Hepatocyte (in vitro differentiated cells): Measurements from ENCODE around the gene UPK3A. TPM values are rescaled to one million over a fixed set of nuclear protein-coding genes. Genes with fewer than 3 reads are reported as not detected.

Experiments
- DNase-seq: peaks from one replicate; pipeline ENCODE4 v3.0.0-alpha.2; 2016; ENCODE audit warnings: low spot score
- H2AFZ ChIP-seq: fragments of 200-600 bp; sonication (generic); 2 replicates; pipeline ENCODE4 v1.6.0; 2016; ENCODE audit warnings: antibody characterized with exemption, mild to moderate bottlenecking
- H3K27ac ChIP-seq: fragments of 200-600 bp; sonication (generic); 2 replicates; pipeline ENCODE4 v1.5.1; 2016; ENCODE audit warnings: mild to moderate bottlenecking
- H3K27me3 ChIP-seq: fragments of 200-600 bp; sonication (generic); 2 replicates; pipeline ENCODE4 v1.6.1; 2016
- H3K36me3 ChIP-seq: fragments of 200-600 bp; sonication (generic); replicated peaks from 2 replicates; pipeline ENCODE4 v1.5.1; 2016; ENCODE audit warnings: low read depth; ENCODE audit not compliant: insufficient read depth
- H3K4me1 ChIP-seq: fragments of 200-600 bp; sonication (generic); 2 replicates; pipeline ENCODE4 v1.5.1; 2016; ENCODE audit warnings: mild to moderate bottlenecking, moderate library complexity; ENCODE audit not compliant: insufficient read depth
- H3K4me2 ChIP-seq: fragments of 200-600 bp; sonication (generic); 2 replicates; pipeline ENCODE4 v1.6.0; 2016
- H3K4me3 ChIP-seq: fragments of 200-600 bp; sonication (generic); 2 replicates; pipeline ENCODE4 v1.5.1; 2016; ENCODE audit warnings: mild to moderate bottlenecking
- H3K79me2 ChIP-seq: fragments of 200-600 bp; sonication (generic); 2 replicates; pipeline ENCODE4 v1.6.0; 2017; ENCODE audit warnings: mild to moderate bottlenecking
- H3K9me2 ChIP-seq: fragments of 200-600 bp; sonication (generic); replicated peaks from 2 replicates; pipeline ENCODE4 v1.6.0; 2017; ENCODE audit warnings: mild to moderate bottlenecking; ENCODE audit not compliant: insufficient read depth
- H3K9me3 ChIP-seq: fragments of 200-600 bp; sonication (generic); 2 replicates; pipeline ENCODE4 v1.5.1; 2016; ENCODE audit warnings: low read depth, mild to moderate bottlenecking
- H4K20me1 ChIP-seq: fragments of 200-600 bp; sonication (generic); 2 replicates; pipeline ENCODE4 v1.6.0; 2016; ENCODE audit warnings: mild to moderate bottlenecking; ENCODE audit not compliant: insufficient read depth, poor library complexity, severe bottlenecking
- CTCF ChIP-seq: fragments of 200-600 bp; sonication (generic); IDR thresholded peaks from 2 replicates; pipeline ENCODE4 v1.5.1; 2016; ENCODE audit warnings: antibody characterized with exemption, mild to moderate bottlenecking; ENCODE audit not compliant: poor library complexity
- EZH2 ChIP-seq: fragments of 200-600 bp; sonication (generic); IDR thresholded peaks from 2 replicates; pipeline ENCODE4 v1.6.1; 2016; ENCODE audit warnings: antibody characterized with exemption, mild to moderate bottlenecking, borderline replicate concordance
- EZH2phosphoT487 ChIP-seq: fragments of 200-600 bp; sonication (generic); IDR thresholded peaks from one replicate; pipeline ENCODE4 v1.6.1; 2018; ENCODE audit warnings: antibody characterized with exemption, mild to moderate bottlenecking, low read depth, moderate library complexity; ENCODE audit not compliant: unreplicated experiment, severe bottlenecking
- WGBS: methylation state at CpG from one replicate; pipeline ENCODE4 v1.1.6; 2016; ENCODE audit warnings: low lambda C conversion rate; ENCODE audit errors: missing lambda C conversion rate; 5-methylcytosine and 5-hydroxymethylcytosine counted together
- polyA plus RNA-seq: library from polyadenylated mRNA; unstranded; fragments of >200 nt; fragmentation: Nextera tagmentation; extraction: Ambion mirVana; gene quantifications from 2 replicates; pipeline ENCODE4 v1.2.1, GENCODE V29; 2016
- total RNA-seq: library from RNA; depleted of rRNA; stranded (reverse); fragments of >200 nt; gene quantifications from 2 replicates; pipeline ENCODE4 v1.2.3, GENCODE V29; 2014

UPK3A gene
- total and polyA plus RNA-seq, 2 experiments from 2014 or later: 14.9 to 41.8 TPM

DNA sequence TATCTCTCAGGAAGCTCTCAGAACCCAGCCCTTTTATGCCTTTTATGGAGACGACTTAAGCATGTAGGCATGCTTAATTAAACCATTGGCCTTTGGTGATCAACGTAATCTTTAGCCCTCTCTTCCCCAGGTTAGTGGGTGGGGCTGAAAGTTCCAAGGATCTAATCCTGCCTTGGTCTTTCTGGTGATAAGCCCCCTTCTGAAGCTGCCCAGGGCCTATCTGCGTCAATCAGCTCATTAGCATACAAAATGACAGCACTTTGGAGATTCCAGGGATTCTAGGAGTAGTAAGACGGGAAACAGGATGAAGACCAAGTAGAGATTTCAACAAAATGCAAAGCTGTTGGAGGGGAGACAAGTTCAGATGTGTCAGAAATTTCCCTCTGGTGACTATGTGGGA is 28.1 kb downstream of the UPK3A start:
- Histone ChIP-seq H3K27me3 (no peaks in the 10 kb centered on the region), H3K4me2 (no peak overlapping the region), H3K9me3 (no peaks in the 10 kb centered on the region), H3K79me2 (peaks cover 76% of the 10 kb centered on the region), H3K9me2 (no peaks in the 10 kb centered on the region), H4K20me1 (no peaks in the 10 kb centered on the region), H3K36me3 (no peaks in the 10 kb centered on the region), H3K4me3 (no peak overlapping the region), H2AFZ (no peak overlapping the region), H3K4me1 (peaks cover 41% of the 10 kb centered on the region), H3K27ac (peak overlapping the region; percentile 86)
- DNase-seq: no peak
- TF ChIP-seq CTCF (no peak), EZH2phosphoT487 (no peak), EZH2 (no peak)
- 60% methylated on average over 4 of the region's 4 CpGs for WGBS

DNA sequence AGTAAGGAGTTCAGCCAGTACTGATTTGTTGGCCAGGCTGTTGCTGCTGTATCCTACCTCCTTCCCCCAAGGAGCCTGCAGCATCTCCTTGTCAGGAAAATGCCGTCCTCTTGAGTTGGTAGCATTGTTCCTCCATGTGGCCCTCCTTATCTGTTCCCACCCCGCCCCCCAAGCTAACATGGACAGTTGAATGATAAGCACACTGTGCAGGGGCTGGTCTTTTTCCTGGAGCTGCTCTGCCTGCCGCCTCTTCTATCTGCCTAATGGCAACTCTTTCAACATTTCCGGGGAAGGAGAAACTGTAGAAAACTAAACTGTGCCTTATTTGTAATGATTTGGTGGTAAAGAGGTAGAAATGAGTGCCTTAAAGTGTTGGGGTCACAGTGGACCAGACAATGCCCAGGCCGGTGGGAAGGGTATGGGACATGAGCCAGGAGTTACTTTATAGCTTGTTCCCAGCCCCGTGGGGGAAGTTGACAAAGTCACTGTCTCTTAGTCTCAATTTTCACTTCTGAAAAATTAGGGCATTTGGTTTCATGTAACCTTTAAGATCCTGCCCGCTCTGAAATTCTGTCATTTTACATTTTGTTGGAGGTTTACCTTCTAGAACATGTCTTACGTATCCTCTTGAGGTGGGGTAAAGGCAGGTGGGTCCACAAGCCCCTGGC is 29.4 kb downstream of the UPK3A start:
- Histone ChIP-seq H3K27ac (peak overlapping the region; percentile 86), H3K27me3 (no peaks in the 10 kb centered on the region), H3K9me3 (no peaks in the 10 kb centered on the region), H3K4me3 (no peak overlapping the region), H2AFZ (no peak overlapping the region), H3K36me3 (no peaks in the 10 kb centered on the region), H3K4me2 (peak overlapping the region; percentile 73), H3K79me2 (peaks cover 85% of the 10 kb centered on the region), H4K20me1 (no peaks in the 10 kb centered on the region), H3K4me1 (peaks cover 47% of the 10 kb centered on the region), H3K9me2 (no peaks in the 10 kb centered on the region)
- TF ChIP-seq CTCF: no peak
- WGBS: 31% methylated on average over 8 of the region's 8 CpGs
- DNase-seq: peak; percentile 53

DNA sequence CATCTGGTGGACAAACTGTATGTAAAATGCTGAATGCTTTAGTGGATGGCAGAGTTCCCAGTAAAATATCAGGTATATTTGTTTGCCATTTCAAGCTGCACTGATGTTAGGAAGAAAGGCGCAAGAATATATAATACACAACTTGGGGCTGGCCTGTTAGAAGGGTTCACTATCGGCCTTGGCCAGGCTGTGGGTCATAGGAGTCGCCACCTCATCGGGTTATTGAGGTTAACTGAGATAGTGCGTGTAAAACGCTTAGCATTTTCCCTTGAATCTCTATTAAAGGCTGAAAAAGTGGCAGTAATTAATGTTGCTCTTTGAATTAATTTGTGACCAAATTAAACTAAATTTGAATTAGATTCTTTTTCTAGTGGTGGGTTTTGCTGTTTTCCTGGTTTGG is 30.0 kb downstream of the UPK3A start:
- no peaks in the 10 kb centered on the region for H3K9me3 ChIP-seq
- H2AFZ ChIP-seq: no peak overlapping the region
- 87% methylated on average over 6 of the region's 6 CpGs for WGBS
- H3K36me3 ChIP-seq: no peaks in the 10 kb centered on the region
- no peak overlapping the region for H3K4me3 ChIP-seq
- peaks cover 91% of the 10 kb centered on the region for H3K79me2 ChIP-seq
- peak overlapping the region; percentile 86 for H3K27ac ChIP-seq
- peak overlapping the region; percentile 73 for H3K4me2 ChIP-seq
- TF ChIP-seq CTCF: no peak
- TF ChIP-seq EZH2phosphoT487: no peak
- TF ChIP-seq EZH2: no peak
- no peak for DNase-seq
- H3K9me2 ChIP-seq: no peaks in the 10 kb centered on the region
- H4K20me1 ChIP-seq: no peaks in the 10 kb centered on the region
- H3K4me1 ChIP-seq: peaks cover 51% of the 10 kb centered on the region
- H3K27me3 ChIP-seq: no peaks in the 10 kb centered on the region
